GM12865 (cell line): ENCODE measurements around the gene VEZT.

Source experiments
- DNase-seq: peaks from one replicate; pipeline ENCODE4 v3.0.0; 2010; ENCODE audit warnings: low read depth
- H3K4me3 ChIP-seq: 2 replicates; pipeline ENCODE4 v1.5.1; 2011; ENCODE audit warnings: mild to moderate bottlenecking, low read depth, low read length, control low read depth
- CTCF ChIP-seq: IDR thresholded peaks from 2 replicates; pipeline ENCODE4 v1.5.1; 2011; ENCODE audit warnings: low read length, control low read depth, low read depth, inconsistent platforms; ENCODE audit not compliant: insufficient read depth; ENCODE audit errors: missing control alignments

VEZT gene

GRCh38 chr12:95217377-95218149 is at the start of gene VEZT, which contains the start of gene FGD6:
Gene VEZT (plus strand): TSS chr12:95217807. CDS start chr12:95217851, 44 bp downstream.
Gene FGD6 (minus strand): TSS chr12:95217467. CDS start chr12:95217240, 227 bp downstream.
- peak; percentile 99 for DNase-seq
- peak; percentile 51 for TF ChIP-seq CTCF

GRCh38 chr12:95168746-95169145 is 48.9 kb upstream of the VEZT start:
- no peak for TF ChIP-seq CTCF
- no peak overlapping the region for H3K4me3 ChIP-seq
- no peak for DNase-seq

More at GRCh38 chr12:95217377-95218149, at the start of gene VEZT, which contains the start of gene FGD6:
- H3K4me3 ChIP-seq = peak within 1 kb of the TSS; percentile 89

GRCh38 chr12:95169368-95169767 is 48.2 kb upstream of the VEZT start:
- DNase-seq = no peak
- no peak for TF ChIP-seq CTCF
- no peak overlapping the region for H3K4me3 ChIP-seq

- no peak overlapping the region for H3K4me3 ChIP-seq
- no peak for TF ChIP-seq CTCF
- DNase-seq = no peak
These were observed 44.0 kb upstream of the VEZT start for GRCh38 chr12:95173392-95174251.

GRCh38 chr12:95177201-95177768 is 40.3 kb upstream of the VEZT start:
- no peak for DNase-seq
- TF ChIP-seq CTCF = no peak
- H3K4me3 ChIP-seq = no peak overlapping the region

GRCh38 chr12:95178136-95178535 is 39.5 kb upstream of the VEZT start:
- no peak for TF ChIP-seq CTCF
- DNase-seq = no peak
- H3K4me3 ChIP-seq = no peak overlapping the region
